Fibroblast of mammary gland (primary cell): Measurements from ENCODE around the gene SLIT1.

ENCODE experiments used
- DNase-seq: peaks from one replicate; pipeline ENCODE4 v3.0.0-alpha.2; 2010; ENCODE audit warnings: low read depth
- H3K4me3 ChIP-seq: 2 replicates; pipeline ENCODE4 v1.5.1; 2011; ENCODE audit warnings: low read depth, mild to moderate bottlenecking, low read length, moderate library complexity; ENCODE audit not compliant: control insufficient read depth
- CTCF ChIP-seq: conservative IDR thresholded peaks from 2 replicates; pipeline ENCODE4 v1.5.1; 2011; ENCODE audit warnings: low read depth, low read length, inconsistent platforms; ENCODE audit not compliant: control insufficient read depth, insufficient read depth

The SLIT1 gene

GRCh38 chr10:97132273-97132672 is 53.5 kb downstream of the SLIT1 start:
- no peak for TF ChIP-seq CTCF
- H3K4me3 ChIP-seq = no peak overlapping the region
- no peak for DNase-seq

GRCh38 chr10:97131666-97132065 is 54.1 kb downstream of the SLIT1 start:
- no peak overlapping the region for H3K4me3 ChIP-seq
- no peak for DNase-seq
- no peak for TF ChIP-seq CTCF

- TF ChIP-seq CTCF = no peak
- DNase-seq = no peak
- no peak overlapping the region for H3K4me3 ChIP-seq
Measured at GRCh38 chr10:97131181-97131628, 54.6 kb downstream of the SLIT1 start.

GRCh38 chr10:97129666-97130065 is 56.1 kb downstream of the SLIT1 start:
- no peak for TF ChIP-seq CTCF
- no peak overlapping the region for H3K4me3 ChIP-seq
- no peak for DNase-seq

GRCh38 chr10:97128516-97129154 is 57.1 kb downstream of the SLIT1 start:
- no peak for TF ChIP-seq CTCF
- DNase-seq = no peak
- no peak overlapping the region for H3K4me3 ChIP-seq

- no peak for TF ChIP-seq CTCF
- H3K4me3 ChIP-seq = no peak overlapping the region
- no peak for DNase-seq
Measured at GRCh38 chr10:97128039-97128492, 57.7 kb downstream of the SLIT1 start.
